ENCODE results near the gene TMED8.

GRCh38 chr14:77299771-77300170, 77.1 kb downstream of the TMED8 start:
- no peak for TF ChIP-seq CTCF (IDR thresholded peaks at IDR 0.05)
- no peak for TF ChIP-seq POLR2AphosphoS5 (IDR thresholded peaks at IDR 0.05; ENCODE audit: insufficient read depth in 1 of 2, low read depth in 1 of 2)
